Sigmoid colon (tissue), 7 donors: ENCODE measurements around the gene GINM1. TPM values are rescaled to one million over a fixed set of nuclear protein-coding genes. Genes with fewer than 3 reads are reported as not detected.

Source experiments
- DNase-seq: peaks from one replicate; pipeline ENCODE4 v3.0.0-alpha.2; 2019
- H3K27ac ChIP-seq, 4 donors: fragments of 200-600 bp; sonication (generic); one replicate each; pipeline ENCODE4 v1.5.1; 2016 to 2019; ENCODE audit warnings: mild to moderate bottlenecking in 1 of 4
- H3K27me3 ChIP-seq, 3 donors: fragments of 200-600 bp; sonication (generic); one replicate each; pipeline ENCODE4 v1.5.1; 2019; ENCODE audit warnings: mild to moderate bottlenecking in 1 of 3
- H3K36me3 ChIP-seq, 4 donors: fragments of 200-600 bp; sonication (generic); one replicate each; pipeline ENCODE4 v1.5.1; 2016 to 2019
- H3K4me1 ChIP-seq, 4 donors: fragments of 200-600 bp; sonication (generic); one replicate each; pipeline ENCODE4 v1.5.1; 2017 to 2019
- H3K4me3 ChIP-seq, 4 donors: fragments of 200-600 bp; sonication (generic); one replicate each; pipeline ENCODE4 v1.5.1; 2017 to 2019; ENCODE audit warnings: mild to moderate bottlenecking in 2 of 4, moderate library complexity in 1 of 4
- H3K9me3 ChIP-seq, 4 donors: fragments of 200-600 bp in 3 of 4; sonication (generic) in 3 of 4; one replicate each; pipeline versions ENCODE4 v1.5.1 to v1.6.1; 2013 to 2019
- EP300 ChIP-seq, 4 donors: sonication (generic); formaldehyde crosslinking; IDR thresholded peaks; one replicate each; pipeline ENCODE4 v1.6.1; 2017; ENCODE audit warnings: antibody characterized with exemption in 4 of 4
- POLR2A ChIP-seq, 2 donors: fragments of 450-650 bp; IDR thresholded peaks; one replicate each; pipeline ENCODE4 v1.6.1; 2016; ENCODE audit warnings: antibody characterized with exemption in 2 of 2, mild to moderate bottlenecking in 2 of 2, moderate library complexity in 2 of 2
- POLR2AphosphoS5 ChIP-seq, 4 donors: sonication (generic); formaldehyde crosslinking; IDR thresholded peaks; one replicate each; pipeline ENCODE4 v1.6.1; 2017; ENCODE audit warnings: antibody characterized with exemption in 4 of 4
- WGBS, 2 donors: extraction: QIAGEN DNeasy Blood & Tissue Kit; methylation state at CpG; one replicate each; pipeline ENCODE4 v1.1.7; 2013; 5-methylcytosine and 5-hydroxymethylcytosine counted together
- intact Hi-C: fragments of 100-400 bp; cut with DNase I; formaldehyde crosslinking; loops from one replicate; pipeline ENCODE4 v1.15.1; 2023
- polyA plus RNA-seq, 3 donors: library from polyadenylated mRNA; stranded (reverse); fragments of 200-250 nt; gene quantifications; one replicate each; pipeline ENCODE4 v1.2.3, GENCODE V29; 2013
- total RNA-seq, 4 donors: library from RNA; depleted of rRNA; stranded (reverse); fragments of >200 nt; gene quantifications; one replicate each; pipeline ENCODE4 v1.1.0, GENCODE V29; 2016
- TF ChIP-seq, protein P1 (sequence below), 4 experiments: fragments of 450-650 bp in 3 of 4; fragments of 200-600 bp in 1 of 4; IDR thresholded peaks; one replicate each; pipeline ENCODE4 v1.5.1; 2016 to 2019; ENCODE audit warnings: antibody characterized with exemption in 4 of 4, mild to moderate bottlenecking in 3 of 4, moderate library complexity in 2 of 4
- donor health status: healthy with polysubstance abuse.
- donor health status: Bipolar disorder and iron deficiency.
- donor health status: healthy.

The GINM1 gene, protein sequence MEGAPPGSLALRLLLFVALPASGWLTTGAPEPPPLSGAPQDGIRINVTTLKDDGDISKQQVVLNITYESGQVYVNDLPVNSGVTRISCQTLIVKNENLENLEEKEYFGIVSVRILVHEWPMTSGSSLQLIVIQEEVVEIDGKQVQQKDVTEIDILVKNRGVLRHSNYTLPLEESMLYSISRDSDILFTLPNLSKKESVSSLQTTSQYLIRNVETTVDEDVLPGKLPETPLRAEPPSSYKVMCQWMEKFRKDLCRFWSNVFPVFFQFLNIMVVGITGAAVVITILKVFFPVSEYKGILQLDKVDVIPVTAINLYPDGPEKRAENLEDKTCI
- total RNA-seq (10 to 100 TPM; 61.6 to 82.4 (median 74.4) TPM), polyA plus RNA-seq (10 to 100 TPM; 15.5 to 32.6 (median 27.0) TPM)

DNA sequence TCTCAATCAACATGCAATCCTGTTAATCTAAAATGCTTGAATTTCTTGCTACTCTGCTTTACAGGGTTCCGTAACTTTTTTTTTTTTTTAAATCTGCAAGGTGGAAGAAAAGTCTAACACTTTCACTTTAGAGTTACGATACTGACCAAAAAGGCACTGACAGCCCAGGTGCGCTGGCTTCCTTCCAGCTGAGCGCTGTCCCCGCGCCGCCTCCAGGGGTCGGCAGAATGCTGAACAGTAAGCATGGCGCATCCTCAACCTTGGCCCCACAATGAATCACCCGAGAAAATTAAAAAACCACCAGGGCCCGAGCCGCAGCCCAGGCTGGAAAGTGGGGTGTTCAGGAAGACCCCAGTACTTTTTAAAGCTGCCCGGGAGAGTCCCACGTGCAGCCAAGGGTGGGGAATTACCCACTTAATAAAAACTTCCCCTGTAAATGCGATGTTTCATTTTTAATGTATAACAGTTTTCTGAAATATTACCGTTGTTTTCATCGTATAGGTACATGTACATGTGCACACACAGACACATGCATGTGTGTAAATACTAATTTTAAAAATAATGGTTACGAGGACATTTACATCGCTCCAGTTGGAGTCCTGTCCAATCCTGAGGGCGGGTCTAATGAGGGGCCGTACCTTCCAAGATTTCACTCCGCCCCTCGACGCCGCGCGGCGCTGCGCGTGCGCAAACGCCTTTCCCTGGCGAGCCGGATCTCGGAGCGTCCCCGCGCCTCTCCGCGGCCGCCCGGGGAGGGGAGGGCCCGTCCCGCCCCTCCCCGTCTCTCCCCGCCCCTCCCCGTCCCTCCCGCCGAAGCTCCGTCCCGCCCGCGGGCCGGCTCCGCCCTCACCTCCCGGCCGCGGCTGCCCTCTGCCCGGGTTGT is at the start of gene GINM1:
Gene GINM1 (plus strand): TSS at position 849 of the 883 bp plus-strand sequence. CDS start 40 bp downstream, outside the sequence.
- Histone ChIP-seq H3K9me3 (no peaks in the 10 kb centered on the region), H3K36me3 (no peaks in the 10 kb centered on the region), H3K4me1 (peaks cover 0 to 16% (median 12%) of the 10 kb centered on the region in 4 donors), H3K4me3 (peak within 1 kb of the TSS; percentile 83 to 100 (median 94)), H3K27ac (peak within 1 kb of the TSS; percentile 94 to 99 (median 96)), H3K27me3 (no peaks in the 10 kb centered on the region)
- peak; percentile 95 for DNase-seq
- intact Hi-C loops: loop anchor here (2.0 to 10.0 kb wide), 4 partner anchors 21 to 179 kb away; partner anchors contain the start of genes LATS1, NUP43 and PCMT1
- WGBS, 2 donors: 1% methylated on average over 57 to 58 of the region's 59 CpGs
- TF ChIP-seq EP300 (IDR thresholded peaks at IDR 0.05): no peak
- TF ChIP-seq, protein P1, sequence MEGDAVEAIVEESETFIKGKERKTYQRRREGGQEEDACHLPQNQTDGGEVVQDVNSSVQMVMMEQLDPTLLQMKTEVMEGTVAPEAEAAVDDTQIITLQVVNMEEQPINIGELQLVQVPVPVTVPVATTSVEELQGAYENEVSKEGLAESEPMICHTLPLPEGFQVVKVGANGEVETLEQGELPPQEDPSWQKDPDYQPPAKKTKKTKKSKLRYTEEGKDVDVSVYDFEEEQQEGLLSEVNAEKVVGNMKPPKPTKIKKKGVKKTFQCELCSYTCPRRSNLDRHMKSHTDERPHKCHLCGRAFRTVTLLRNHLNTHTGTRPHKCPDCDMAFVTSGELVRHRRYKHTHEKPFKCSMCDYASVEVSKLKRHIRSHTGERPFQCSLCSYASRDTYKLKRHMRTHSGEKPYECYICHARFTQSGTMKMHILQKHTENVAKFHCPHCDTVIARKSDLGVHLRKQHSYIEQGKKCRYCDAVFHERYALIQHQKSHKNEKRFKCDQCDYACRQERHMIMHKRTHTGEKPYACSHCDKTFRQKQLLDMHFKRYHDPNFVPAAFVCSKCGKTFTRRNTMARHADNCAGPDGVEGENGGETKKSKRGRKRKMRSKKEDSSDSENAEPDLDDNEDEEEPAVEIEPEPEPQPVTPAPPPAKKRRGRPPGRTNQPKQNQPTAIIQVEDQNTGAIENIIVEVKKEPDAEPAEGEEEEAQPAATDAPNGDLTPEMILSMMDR (IDR thresholded peaks at IDR 0.05): peak; percentile 31 to 61 (median 58)
- TF ChIP-seq POLR2AphosphoS5 (IDR thresholded peaks at IDR 0.05): peak in 3 of 4 donors; percentile 44 to 67 (median 61)
- TF ChIP-seq POLR2A (IDR thresholded peaks at IDR 0.05): no peak

DNA sequence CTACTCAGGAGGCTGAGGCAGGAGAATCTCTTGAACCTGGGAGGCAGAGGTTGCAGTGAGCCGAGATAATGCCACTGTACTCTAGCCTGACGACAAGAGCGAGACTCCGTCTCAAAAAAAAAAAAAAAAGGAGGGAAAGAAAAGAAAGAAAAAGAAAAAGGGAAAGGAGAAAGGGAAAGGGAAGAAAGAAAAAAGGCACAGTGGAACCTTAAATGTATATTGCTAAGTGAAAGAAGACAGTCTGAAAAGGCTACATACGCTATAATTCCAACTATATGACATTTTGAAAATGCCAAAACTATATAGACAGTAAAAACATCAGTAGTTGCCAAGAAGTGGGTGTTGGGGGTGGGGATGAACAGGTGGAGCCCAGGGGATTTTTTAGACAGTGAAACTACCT is 36.5 kb upstream of the GINM1 start:
- TF ChIP-seq, protein P1 (IDR thresholded peaks at IDR 0.05): no peak
- TF ChIP-seq POLR2AphosphoS5 (IDR thresholded peaks at IDR 0.05): no peak
- no peak for TF ChIP-seq EP300 (IDR thresholded peaks at IDR 0.05)
- TF ChIP-seq POLR2A (IDR thresholded peaks at IDR 0.05): no peak
- Histone ChIP-seq H3K9me3 (no peaks in the 10 kb centered on the region), H3K4me3 (no peak overlapping the region), H3K36me3 (peaks cover 14 to 99% (median 37%) of the 10 kb centered on the region in 4 donors), H3K4me1 (no peaks in the 10 kb centered on the region), H3K27ac (no peak overlapping the region), H3K27me3 (no peaks in the 10 kb centered on the region)
- WGBS, 2 donors: 95 to 98% methylated on average over 5 of the region's 5 CpGs
- intact Hi-C loops: no loop called here
- DNase-seq: no peak

DNA sequence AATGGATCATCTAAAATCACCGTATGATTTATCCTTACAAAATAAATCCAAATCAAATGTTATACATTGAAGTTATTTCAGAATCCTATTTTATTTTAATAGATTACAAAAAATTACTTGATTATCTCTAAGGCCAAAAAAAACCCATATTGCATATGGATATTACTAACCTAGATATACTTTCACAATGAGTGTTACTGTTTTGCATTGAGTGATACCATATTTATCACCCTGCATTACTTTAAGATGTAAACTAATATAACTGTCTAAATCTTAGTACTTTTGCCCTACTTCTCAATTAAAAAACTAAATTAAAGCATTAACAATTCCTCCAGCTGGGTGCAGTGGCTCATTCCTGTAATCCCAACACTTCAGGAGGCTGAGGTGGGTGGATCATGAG is 31.4 kb upstream of the GINM1 start:
- peaks cover 23 to 100% (median 50%) of the 10 kb centered on the region in 4 donors for H3K36me3 ChIP-seq
- TF ChIP-seq, protein P1 (IDR thresholded peaks at IDR 0.05): no peak
- TF ChIP-seq POLR2A (IDR thresholded peaks at IDR 0.05) (no peak), POLR2AphosphoS5 (IDR thresholded peaks at IDR 0.05) (no peak), EP300 (IDR thresholded peaks at IDR 0.05) (no peak)
- H3K4me3 ChIP-seq: no peak overlapping the region
- no peak for DNase-seq
- 95 to 97% methylated on average over 1 of the region's 1 CpG for WGBS, 2 donors
- H3K27me3 ChIP-seq: no peaks in the 10 kb centered on the region
- intact Hi-C loops: no loop called here
- no peaks in the 10 kb centered on the region for H3K9me3 ChIP-seq
- no peak overlapping the region for H3K27ac ChIP-seq
- no peaks in the 10 kb centered on the region for H3K4me1 ChIP-seq

DNA sequence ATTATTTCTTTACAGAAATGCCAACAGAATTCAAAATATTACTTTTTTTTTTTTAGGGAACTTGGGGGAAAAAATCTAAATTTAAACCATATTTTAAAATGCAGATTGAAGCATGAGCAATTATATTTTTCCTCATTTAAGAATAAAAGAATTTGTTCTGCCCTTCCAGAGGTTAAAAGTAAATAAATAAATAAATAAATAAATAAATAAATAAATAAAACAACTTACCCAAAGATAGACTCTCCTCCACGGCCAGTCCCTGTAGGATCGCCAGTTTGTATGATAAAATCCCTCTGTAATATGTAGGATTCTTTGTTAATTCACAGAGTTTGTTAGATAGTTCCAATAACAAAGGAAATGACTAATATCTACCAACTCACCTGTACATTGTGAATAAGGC is 25.0 kb upstream of the GINM1 start:
- H3K4me3 ChIP-seq: no peak overlapping the region
- intact Hi-C loops: loop anchor here (10.0 kb wide), 1 partner anchor 384 kb away; the partner anchor contains the start of gene RAET1G
- WGBS, 2 donors: 93 to 95% methylated on average over 2 of the region's 2 CpGs
- no peaks in the 10 kb centered on the region for H3K9me3 ChIP-seq
- peaks cover 5 to 49% (median 30%) of the 10 kb centered on the region in 4 donors for H3K36me3 ChIP-seq
- no peak for DNase-seq
- TF ChIP-seq, protein P1 (IDR thresholded peaks at IDR 0.05): no peak
- TF ChIP-seq EP300 (IDR thresholded peaks at IDR 0.05) (no peak), POLR2AphosphoS5 (IDR thresholded peaks at IDR 0.05) (no peak), POLR2A (IDR thresholded peaks at IDR 0.05) (no peak)
- H3K27me3 ChIP-seq: no peaks in the 10 kb centered on the region
- H3K4me1 ChIP-seq: peaks cover 0 to 27% (median 18%) of the 10 kb centered on the region in 4 donors
- H3K27ac ChIP-seq: no peak overlapping the region
